HG03039 (cell line): ENCODE results near the gene FERMT2.
"Not testable (repeated sequence)": the region's sequence is repeated elsewhere in the genome, so short reads cannot be mapped to it uniquely, and the experiment has no call there.

ENCODE experiments used
- ATAC-seq: cut with Tn5 transposase; IDR thresholded peaks from one replicate; pipeline ENCODE4 v1.9.1; 2021; ENCODE audit warnings: mild to moderate bottlenecking, moderate library complexity; ENCODE audit not compliant: unreplicated experiment

The FERMT2 gene

DNA sequence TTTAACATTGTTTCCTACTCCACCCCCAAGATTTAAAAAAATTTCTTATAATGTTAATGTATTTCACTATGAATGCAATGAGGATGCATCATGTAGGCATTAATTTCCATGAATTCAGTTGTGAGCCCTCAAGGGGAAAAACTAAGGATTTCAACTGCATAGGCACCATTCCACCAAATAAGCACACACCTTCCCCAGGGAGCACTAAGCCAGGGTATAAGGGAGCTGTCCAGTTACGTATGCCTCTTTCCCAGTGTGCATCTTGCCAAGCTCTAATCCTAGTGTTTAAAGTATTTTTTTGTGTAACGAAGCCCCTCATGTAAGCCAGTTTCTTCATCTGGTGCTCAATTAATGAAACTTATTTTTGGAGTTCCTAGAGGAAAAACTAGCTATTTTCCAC, 6.6 kb downstream of the FERMT2 start:
- no peak for ATAC-seq

DNA sequence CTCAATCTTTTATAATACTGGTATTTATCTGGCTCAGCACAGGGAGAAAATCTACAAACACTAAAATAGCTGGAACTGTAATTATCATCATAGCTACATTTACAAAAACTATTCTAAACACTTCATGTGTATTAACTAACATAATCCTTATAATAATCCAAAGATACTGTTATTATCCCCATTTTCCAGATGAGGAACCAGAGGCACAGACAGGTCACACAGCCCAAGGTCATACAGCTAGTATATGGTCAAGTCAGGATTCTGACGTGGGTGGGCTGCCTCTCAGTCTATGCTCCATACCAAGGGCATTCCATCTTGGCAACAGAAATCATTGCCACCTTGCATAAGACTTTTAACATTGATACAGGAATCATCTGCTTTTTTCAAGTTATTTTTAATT, 11.4 kb downstream of the FERMT2 start:
- ATAC-seq: no peak

- no peak for ATAC-seq
Measured at GRCh38 chr14:52937869-52938268, 13.0 kb downstream of the FERMT2 start.

GRCh38 chr14:52937306-52937705, 13.5 kb downstream of the FERMT2 start:
- no peak for ATAC-seq

DNA sequence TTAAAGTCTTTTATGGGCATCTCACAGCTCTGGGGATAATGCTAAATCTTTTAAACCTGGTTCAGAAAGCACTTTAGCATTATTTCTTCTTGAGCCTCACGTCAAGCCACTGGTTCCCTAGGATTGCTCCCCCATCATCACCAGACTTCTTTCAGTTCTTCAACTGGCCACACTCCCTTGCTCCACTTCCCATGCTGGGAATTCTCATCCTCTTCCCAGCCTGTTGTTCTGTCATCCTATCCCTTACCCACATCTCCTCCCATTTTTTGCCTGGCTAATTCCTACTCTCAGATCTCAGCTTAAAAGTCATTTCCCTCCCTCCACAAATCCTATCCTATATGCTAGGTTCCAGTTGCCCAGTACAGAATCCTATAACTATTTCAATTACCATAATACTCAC, 14.4 kb downstream of the FERMT2 start:
- ATAC-seq: no peak

GRCh38 chr14:52935833-52936232, 15.0 kb downstream of the FERMT2 start:
- no peak for ATAC-seq

DNA sequence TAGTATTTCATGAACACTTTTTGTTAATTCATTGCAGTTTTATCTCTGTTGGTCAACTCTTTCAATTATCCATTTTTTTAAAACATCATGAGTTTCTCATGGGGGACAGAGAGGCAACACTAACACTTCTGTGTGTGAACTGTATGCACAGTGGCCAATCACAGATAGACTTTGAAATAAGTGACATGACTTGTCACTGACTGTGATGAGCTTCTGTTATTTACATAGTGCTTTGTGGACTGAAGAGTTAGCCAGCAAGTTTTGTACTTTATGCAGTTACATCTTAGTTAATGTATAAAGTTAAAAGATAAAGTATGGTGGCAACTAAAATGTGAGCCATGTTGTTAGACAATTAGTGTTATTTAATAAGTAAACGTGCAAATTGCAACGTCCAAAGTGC, 16.1 kb downstream of the FERMT2 start:
- ATAC-seq: no peak

- no peak for ATAC-seq
Measured at GRCh38 chr14:52929192-52929807, 21.6 kb downstream of the FERMT2 start.

GRCh38 chr14:52926953-52927352, 23.9 kb downstream of the FERMT2 start:
- ATAC-seq: no peak

- no peak for ATAC-seq
Measured at GRCh38 chr14:52923902-52924575, 26.8 kb downstream of the FERMT2 start.

- no peak for ATAC-seq
Measured at GRCh38 chr14:52922656-52923055, 28.2 kb downstream of the FERMT2 start.

GRCh38 chr14:52922059-52922458, 28.8 kb downstream of the FERMT2 start:
- ATAC-seq: no peak

- ATAC-seq: not testable (repeated sequence)
Measured at GRCh38 chr14:52920411-52920810, 30.4 kb downstream of the FERMT2 start.

DNA sequence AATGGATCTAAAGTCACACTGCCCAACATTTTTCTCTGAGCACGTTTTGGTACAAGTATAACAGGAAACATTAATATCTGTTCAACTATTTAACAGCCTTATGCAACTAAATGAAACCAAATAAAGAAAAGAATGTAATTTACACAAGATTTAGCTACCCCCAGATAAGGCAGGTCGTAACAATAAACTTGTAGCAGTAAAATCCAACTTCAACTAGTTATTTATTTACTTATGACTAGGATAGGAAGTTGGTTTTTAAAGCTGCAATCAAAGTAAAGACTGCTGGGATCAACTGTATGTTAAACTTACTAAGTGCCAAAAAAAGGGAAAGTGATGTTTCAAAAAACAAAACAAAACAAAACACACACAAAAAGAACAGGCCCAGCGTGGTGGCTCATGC, 30.9 kb downstream of the FERMT2 start:
- no peak for ATAC-seq

DNA sequence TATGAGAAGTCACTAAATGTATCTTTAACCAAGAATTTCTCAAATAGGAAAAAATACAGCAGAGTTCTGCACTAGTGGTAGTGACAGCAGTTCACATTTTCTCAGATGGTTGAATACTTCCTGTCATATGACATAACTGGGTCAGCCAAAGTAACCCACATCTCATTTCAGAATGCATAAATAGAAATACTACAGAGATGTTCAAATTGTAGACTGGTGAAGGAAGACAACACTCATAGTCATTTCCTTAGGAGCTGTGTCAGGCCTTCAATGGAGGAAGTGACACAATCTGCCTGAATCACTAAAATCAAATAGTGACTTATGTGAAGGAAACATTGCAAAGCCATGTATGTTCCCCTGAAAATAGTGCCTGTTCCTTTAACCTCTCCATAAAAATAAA, 32.4 kb downstream of the FERMT2 start:
- ATAC-seq: peak; percentile 92

DNA sequence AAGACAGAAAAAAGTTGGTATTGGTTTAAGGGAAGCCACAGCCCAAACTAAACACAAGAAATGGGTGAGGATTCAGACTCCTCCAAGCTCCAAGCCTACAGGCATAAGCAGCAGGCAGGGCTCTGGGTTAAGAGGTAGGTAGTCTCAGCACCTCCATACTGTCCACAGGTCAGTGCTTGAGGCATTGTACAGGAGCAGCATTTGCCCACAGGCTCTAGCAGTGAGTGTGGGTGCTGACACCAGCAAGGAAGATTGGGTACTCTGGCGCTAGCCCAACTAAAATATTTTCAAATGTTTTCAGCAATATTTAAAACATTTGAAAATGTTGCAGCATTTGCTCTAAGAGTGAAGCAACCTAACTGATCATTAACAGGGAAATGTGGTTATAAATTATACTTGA, 33.1 kb downstream of the FERMT2 start:
- no peak for ATAC-seq

DNA sequence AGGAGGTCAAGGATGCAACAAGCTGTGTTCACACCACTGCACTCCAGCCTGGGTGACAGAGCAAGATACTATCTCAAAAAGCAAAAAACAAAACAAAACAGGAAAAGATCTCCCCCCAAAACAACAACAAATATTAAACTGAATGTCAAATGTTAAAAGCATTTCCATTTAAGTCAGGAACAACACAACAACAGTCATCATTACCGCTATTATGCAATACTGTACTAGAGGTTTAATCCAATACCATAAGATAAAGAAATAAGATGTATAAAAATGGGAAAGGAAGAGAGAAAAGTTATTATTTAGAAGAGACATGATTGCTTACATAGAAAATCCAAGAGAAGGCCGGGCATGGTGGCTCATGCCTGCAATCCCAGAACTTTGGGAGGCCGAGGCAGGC, 36.6 kb downstream of the FERMT2 start:
- ATAC-seq: no peak

DNA sequence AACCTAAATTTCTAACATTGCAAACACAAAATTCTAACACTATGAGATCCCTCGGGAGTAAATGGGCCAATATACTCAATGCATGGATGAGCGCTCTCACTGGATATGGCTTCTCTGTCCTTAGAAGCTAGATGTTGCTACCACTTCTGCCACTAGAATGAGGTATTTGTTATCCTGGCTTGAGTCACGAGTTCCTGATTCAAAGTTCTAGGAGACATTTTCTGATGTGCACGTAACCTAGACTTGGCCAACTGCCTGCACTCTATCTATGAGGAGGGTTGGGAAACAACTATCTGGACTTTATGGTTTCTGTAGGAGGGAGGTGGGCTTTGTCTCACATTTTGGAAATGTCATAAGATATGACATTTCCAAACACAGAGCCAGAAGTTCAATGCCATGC, 37.6 kb downstream of the FERMT2 start:
- ATAC-seq: no peak

DNA sequence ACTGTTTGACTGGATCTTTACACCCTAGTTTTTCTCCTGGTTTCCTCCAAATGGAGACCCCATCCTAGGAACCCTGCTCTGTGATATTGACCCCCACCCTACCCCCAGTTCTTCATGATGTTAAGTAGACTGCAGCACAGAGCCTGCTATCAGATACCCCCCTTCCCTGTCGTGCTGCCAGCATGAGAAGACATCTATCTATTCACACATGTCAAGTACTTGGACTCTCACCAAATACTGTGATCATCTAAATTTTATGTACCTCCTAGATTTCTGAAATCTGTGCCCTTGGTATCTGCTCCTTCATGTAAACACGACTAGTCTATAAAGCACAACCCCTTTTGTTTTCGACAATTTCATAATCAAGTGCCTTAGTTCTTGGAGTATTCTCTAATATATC, 38.9 kb downstream of the FERMT2 start:
- ATAC-seq: no peak

DNA sequence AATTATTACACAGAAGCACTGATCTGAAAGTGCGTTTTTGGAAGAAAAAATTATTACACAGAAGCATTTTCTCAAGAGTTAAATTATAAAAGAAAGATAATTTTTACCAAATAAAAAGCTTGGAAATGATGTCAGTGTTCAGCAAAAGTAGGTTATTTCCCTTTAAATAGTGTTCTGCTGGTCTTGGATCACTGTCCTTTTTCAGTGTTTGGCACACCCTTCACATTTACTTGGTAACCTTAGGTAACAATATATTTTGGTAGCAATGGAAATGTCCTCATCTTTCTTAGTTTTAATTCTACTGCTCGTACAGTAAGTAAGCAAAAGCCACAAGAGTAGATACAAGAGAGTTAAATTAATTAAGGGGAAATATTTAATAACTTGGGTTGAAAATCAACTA, 40.3 kb downstream of the FERMT2 start:
- no peak for ATAC-seq

DNA sequence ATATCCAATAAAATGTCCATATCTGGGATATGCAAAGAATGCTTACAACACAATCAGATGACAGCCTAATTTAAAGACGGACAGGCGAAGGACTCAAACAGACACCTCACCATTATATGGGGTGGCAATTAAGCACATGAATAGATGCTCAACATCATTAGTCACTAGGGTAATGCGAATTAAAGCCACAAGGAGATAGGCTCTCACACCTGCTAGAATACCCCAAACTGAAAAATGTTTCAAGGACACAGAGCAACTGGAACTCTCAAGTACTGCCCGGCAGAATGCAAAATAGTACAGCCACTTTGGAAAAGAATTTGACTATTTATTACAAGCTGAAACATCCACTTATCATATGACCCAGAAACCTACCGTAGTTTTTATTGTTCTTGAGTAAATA, 42.9 kb downstream of the FERMT2 start:
- no peak for ATAC-seq

DNA sequence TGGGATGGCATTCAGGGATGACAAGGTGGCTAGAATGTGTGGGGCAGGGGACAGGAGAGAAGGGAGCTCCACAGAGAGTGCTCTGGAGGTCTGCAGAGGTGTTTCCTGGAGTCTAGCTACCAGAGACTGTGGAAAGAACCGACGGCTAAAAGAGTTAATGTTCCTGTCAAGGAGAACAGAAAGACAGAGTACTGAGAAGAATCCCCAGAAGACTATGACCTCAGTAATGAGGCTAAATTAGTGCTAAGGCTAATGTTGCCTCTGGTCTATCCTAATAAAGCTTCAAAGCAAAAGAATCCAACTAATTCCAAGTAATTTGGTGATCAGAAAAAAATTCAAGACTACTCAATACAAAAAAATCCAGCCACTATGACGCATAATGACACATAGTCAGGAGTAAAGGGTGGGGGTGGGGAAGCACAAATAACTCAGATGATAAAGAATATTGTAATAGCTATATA, 44.7 kb downstream of the FERMT2 start:
- no peak for ATAC-seq
